K562 (cell line): ENCODE measurements around the gene ACTN2.

Source experiments
- CBX2 ChIP-seq: fragments of 200-600 bp; sonication (generic); IDR thresholded peaks from one replicate; pipeline ENCODE4 v1.6.1; 2012; ENCODE audit warnings: mild to moderate bottlenecking, low read length, inconsistent platforms; ENCODE audit not compliant: insufficient read depth, poor library complexity, severe bottlenecking
- CEBPZ ChIP-seq: fragments of 150-350 bp; IDR thresholded peaks from 2 replicates; pipeline ENCODE4 v1.6.1; 2014; ENCODE audit warnings: low read depth, mild to moderate bottlenecking, low read length, borderline replicate concordance
- JUND ChIP-seq, 2 experiments: IDR thresholded peaks; 2 replicates in 1 of 2; 3 replicates in 1 of 2; pipeline ENCODE4 v1.6.1; 2011; ENCODE audit warnings: borderline replicate concordance in 2 of 2, low read depth in 2 of 2, low read length in 2 of 2, improper control_type of control experiment in 1 of 2, missing biosample characterization in 1 of 2, missing genetic modification characterization in 1 of 2, missing genetic modification reagents in 1 of 2
- KLF16 ChIP-seq: IDR thresholded peaks from 2 replicates; pipeline ENCODE4 v1.6.1; 2016; ENCODE audit warnings: antibody characterized with exemption
- POLR2AphosphoS5 ChIP-seq: IDR thresholded peaks from 2 replicates; pipeline ENCODE4 v1.6.1; 2011; ENCODE audit warnings: mild to moderate bottlenecking, low read depth, low read length, moderate library complexity; ENCODE audit not compliant: control insufficient read depth, insufficient read depth
- ZNF121 ChIP-seq: sonication (generic); formaldehyde crosslinking; conservative IDR thresholded peaks from 2 replicates; pipeline ENCODE4 v1.8.0; 2022; ENCODE audit warnings: missing genetic modification reagents
- TF ChIP-seq, protein P1 (sequence below): sonication (generic); formaldehyde crosslinking; IDR thresholded peaks from 2 replicates; pipeline ENCODE4 v1.8.0; 2022; ENCODE audit warnings: mild to moderate bottlenecking, low read depth, missing genetic modification reagents

GRCh38 chr1:236808005-236808404, 121.7 kb downstream of the ACTN2 start:
- TF ChIP-seq POLR2AphosphoS5: no peak
- no peak for TF ChIP-seq KLF16
- TF ChIP-seq ZNF121: no peak
- no peak for TF ChIP-seq JUND (IDR thresholded peaks at IDR 0.05; ENCODE audit: borderline replicate concordance, low read depth, low read length)
- no peak for TF ChIP-seq JUND (tag; IDR thresholded peaks at IDR 0.05; ENCODE audit: borderline replicate concordance, low read depth, low read length)
- TF ChIP-seq CEBPZ: no peak
- TF ChIP-seq CBX2: no peak
- TF ChIP-seq, protein P1, sequence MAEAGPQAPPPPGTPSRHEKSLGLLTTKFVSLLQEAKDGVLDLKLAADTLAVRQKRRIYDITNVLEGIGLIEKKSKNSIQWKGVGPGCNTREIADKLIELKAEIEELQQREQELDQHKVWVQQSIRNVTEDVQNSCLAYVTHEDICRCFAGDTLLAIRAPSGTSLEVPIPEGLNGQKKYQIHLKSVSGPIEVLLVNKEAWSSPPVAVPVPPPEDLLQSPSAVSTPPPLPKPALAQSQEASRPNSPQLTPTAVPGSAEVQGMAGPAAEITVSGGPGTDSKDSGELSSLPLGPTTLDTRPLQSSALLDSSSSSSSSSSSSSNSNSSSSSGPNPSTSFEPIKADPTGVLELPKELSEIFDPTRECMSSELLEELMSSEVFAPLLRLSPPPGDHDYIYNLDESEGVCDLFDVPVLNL: no peak
